IPS-18c (cell line): Measurements from ENCODE around the gene ING2.

ENCODE experiments used
- H3K4me3 ChIP-seq: 2 replicates; pipeline ENCODE4 v1.7.0; 2013; ENCODE audit warnings: low read depth, mild to moderate bottlenecking, low read length, moderate library complexity; ENCODE audit not compliant: insufficient read depth
- H3K9me3 ChIP-seq: one replicate; pipeline ENCODE4 v1.6.1; 2013; ENCODE audit warnings: mild to moderate bottlenecking, low read length, moderate library complexity; ENCODE audit not compliant: control insufficient read depth, insufficient read depth

ING2 gene

GRCh38 chr4:183557611-183558010, 52.8 kb downstream of the ING2 start:
- Histone ChIP-seq H3K4me3 (no peak overlapping the region), H3K9me3 (no peaks in the 10 kb centered on the region)

- H3K4me3 ChIP-seq = no peak overlapping the region
- no peaks in the 10 kb centered on the region for H3K9me3 ChIP-seq
Observed at GRCh38 chr4:183558873-183559272, 54.0 kb downstream of the ING2 start.

- H3K9me3 ChIP-seq = no peaks in the 10 kb centered on the region
Observed at GRCh38 chr4:183561905-183562304, 57.0 kb downstream of the ING2 start.

More at GRCh38 chr4:183561905-183562304, 57.0 kb downstream of the ING2 start:
- no peak overlapping the region for H3K4me3 ChIP-seq
